HepG2 (cell line): Measurements from ENCODE around the gene SCN9A. TPM values are rescaled to one million over a fixed set of nuclear protein-coding genes. Genes with fewer than 3 reads are reported as not detected.

Experiments
- ATAC-seq: fragments of 200-7000 bp; cut with Tn5 transposase; 3 replicates; pipeline ENCODE4 v1.9.1; 2020; ENCODE audit warnings: mild to moderate bottlenecking, moderate library complexity
- BruUV-seq: library from RNA; stranded (reverse); fragments of 400-500 nt; replicated peaks from 2 replicates; lab custom pipeline; 2021; lab: Mats Ljungman, UMichigan
- CTCF ChIA-PET: fragments of 300-600 bp; formaldehyde crosslinking; extraction: SDS; loops from one replicate; lab custom pipeline; 2021; ENCODE audit warnings: low total read pairs, inconsistent platforms, low intra/inter-chr PET ratio; lab: Yijun Ruan, JAX
- POLR2A ChIA-PET: fragments of 350-600 bp; sonication (Branson Sonifier 250); formaldehyde crosslinking; loops from one replicate; lab custom pipeline; 2020; ENCODE audit warnings: antibody characterized with exemption, inconsistent platforms; lab: Yijun Ruan, JAX
- DNase-seq: peaks from one replicate; pipeline ENCODE4 v3.0.0-alpha.2; 2015; ENCODE audit warnings: low spot score
- FAIRE-seq: peaks from 3 replicates; lab custom pipeline; 2011; peaks lifted over from hg19 to GRCh38; lab: Jason Lieb, UNC
- H2AFZ ChIP-seq: one replicate; pipeline ENCODE4 v1.6.1; 2011; ENCODE audit warnings: low read length, inconsistent platforms
- H3K27ac ChIP-seq: fragments of 300-600 bp; 3 replicates; pipeline ENCODE4 v1.8.0; 2011; ENCODE audit warnings: mixed run types, mild to moderate bottlenecking, mixed read lengths, low read length, inconsistent platforms; ENCODE audit not compliant: insufficient read depth; ENCODE audit errors: extremely low read length
- H3K27me3 ChIP-seq, 2 experiments: fragments of 200-600 bp in 1 of 2; 2 replicates in 1 of 2; 3 replicates in 1 of 2; pipeline versions ENCODE4 v1.6.0 to v1.8.0; 2011; ENCODE audit warnings: low read length in 2 of 2, mild to moderate bottlenecking in 2 of 2, moderate library complexity in 2 of 2, inconsistent platforms in 1 of 2; ENCODE audit not compliant: insufficient read depth in 2 of 2, control insufficient read depth in 1 of 2
- H3K36me3 ChIP-seq, 2 experiments: fragments of 200-600 bp in 1 of 2; replicated peaks in 1 of 2; 2 replicates in 1 of 2; 3 replicates in 1 of 2; pipeline versions ENCODE4 v1.5.1 to v1.8.0; 2011; ENCODE audit warnings: low read length in 2 of 2, inconsistent platforms in 1 of 2; ENCODE audit not compliant: insufficient read depth in 2 of 2, control insufficient read depth in 1 of 2
- H3K4me1 ChIP-seq: 2 replicates; pipeline ENCODE4 v1.5.1; 2012; ENCODE audit warnings: low read length, inconsistent platforms; ENCODE audit not compliant: insufficient read depth
- H3K4me2 ChIP-seq: 2 replicates; pipeline ENCODE4 v1.6.0; 2011; ENCODE audit warnings: low read depth, low read length, inconsistent platforms
- H3K4me3 ChIP-seq, 3 experiments: fragments of 200-600 bp in 1 of 3; sonication (generic), shearing (Covaris generic) in 1 of 3; replicated peaks in 1 of 3; 2 replicates each; pipeline ENCODE4 v1.5.1; 2011 to 2016; ENCODE audit warnings: low read length in 3 of 3, inconsistent platforms in 2 of 3, low read depth in 2 of 3, mild to moderate bottlenecking in 2 of 3, control low read depth in 1 of 3, mixed read lengths in 1 of 3; ENCODE audit not compliant: insufficient read depth in 1 of 3
- H3K79me2 ChIP-seq: one replicate; pipeline ENCODE4 v1.6.1; 2011; ENCODE audit warnings: low read length, inconsistent platforms; ENCODE audit not compliant: insufficient read depth
- H3K9ac ChIP-seq: 2 replicates; pipeline ENCODE4 v1.6.0; 2011; ENCODE audit warnings: mild to moderate bottlenecking, low read depth, low read length, inconsistent platforms; ENCODE audit not compliant: insufficient read depth
- H3K9me3 ChIP-seq: 2 replicates; pipeline ENCODE4 v1.5.1; 2012; ENCODE audit warnings: mild to moderate bottlenecking, low read length
- H4K20me1 ChIP-seq: 2 replicates; pipeline ENCODE4 v1.6.0; 2011; ENCODE audit warnings: inconsistent platforms, mild to moderate bottlenecking, low read length, moderate library complexity; ENCODE audit not compliant: insufficient read depth
- AHR ChIP-seq: IDR thresholded peaks from 2 replicates; pipeline ENCODE4 v1.6.1; 2018; ENCODE audit warnings: missing genetic modification reagents, missing compliant biosample characterization
- CEBPB ChIP-seq: IDR thresholded peaks from 2 replicates; pipeline ENCODE4 v1.6.1; 2011; ENCODE audit warnings: low read depth, low read length, improper control_type of control experiment, borderline replicate concordance
- E2F2 ChIP-seq: sonication (generic); formaldehyde crosslinking; IDR thresholded peaks from 2 replicates; pipeline ENCODE4 v1.4.0; 2020; ENCODE audit warnings: missing genetic modification reagents, borderline replicate concordance
- EZH2 ChIP-seq: conservative IDR thresholded peaks from 2 replicates; pipeline ENCODE4 v1.6.1; 2012; ENCODE audit warnings: mild to moderate bottlenecking, low read depth, low read length, moderate library complexity
- NCOA5 ChIP-seq: sonication (generic); formaldehyde crosslinking; IDR thresholded peaks from 2 replicates; pipeline ENCODE4 v1.4.0; 2020; ENCODE audit warnings: missing genetic modification reagents
- SOX6 ChIP-seq, 2 experiments: fragments of 450-650 bp in 1 of 2; sonication (generic) in 1 of 2; formaldehyde crosslinking in 1 of 2; IDR thresholded peaks; 2 replicates each; pipeline versions ENCODE4 v1.4.0 to v1.6.1; 2017 to 2020; ENCODE audit warnings: antibody characterized with exemption in 1 of 2, mild to moderate bottlenecking in 1 of 2, missing genetic modification reagents in 1 of 2
- SP1 ChIP-seq, 2 experiments: fragments of 450-650 bp in 1 of 2; sonication (generic) in 1 of 2; formaldehyde crosslinking in 1 of 2; IDR thresholded peaks; 2 replicates each; pipeline versions ENCODE4 v1.4.0 to v1.6.1; 2016 to 2020; ENCODE audit warnings: missing genetic modification reagents in 1 of 2
- TRIM24 ChIP-seq: sonication (generic); formaldehyde crosslinking; IDR thresholded peaks from 2 replicates; pipeline ENCODE4 v1.8.0; 2022; ENCODE audit warnings: mild to moderate bottlenecking, missing genetic modification reagents
- YEATS2 ChIP-seq: sonication (generic); formaldehyde crosslinking; IDR thresholded peaks from 2 replicates; pipeline ENCODE4 v1.4.0; 2020; ENCODE audit warnings: missing genetic modification reagents, borderline replicate concordance
- ZNF678 ChIP-seq: sonication (generic); formaldehyde crosslinking; IDR thresholded peaks from 2 replicates; pipeline ENCODE4 v1.4.0; 2020; ENCODE audit warnings: mild to moderate bottlenecking, missing genetic modification reagents
- ZNF768 ChIP-seq: sonication (generic); formaldehyde crosslinking; IDR thresholded peaks from 2 replicates; pipeline ENCODE4 v1.4.0; 2020; ENCODE audit warnings: missing genetic modification reagents
- WGBS: methylation state at CpG from one replicate; pipeline ENCODE4 v1.1.6; 2017; ENCODE audit warnings: low lambda C conversion rate; 5-methylcytosine and 5-hydroxymethylcytosine counted together
- in situ Hi-C: cut with HindIII; loops from 2 replicates; pipeline ENCODE4 v1.10.0; 2017; ENCODE audit warnings: low pct_unique_long_range_greater_than_20kb; ENCODE audit not compliant: extremely low pct_ligation_motif_present
- intact Hi-C: fragments of 100-400 bp; cut with micrococcal nuclease; formaldehyde crosslinking; loops from one replicate; pipeline ENCODE4 v1.10.0; 2022; ENCODE audit not compliant: unreplicated experiment
- polyA plus RNA-seq, 8 experiments: library from polyadenylated mRNA; depleted of rRNA in 3 of 8; stranded (reverse) in 7 of 8; unstranded in 1 of 8; fragments of >200 nt; fragmentation: Illumina TruSeq in 4 of 8; extraction: Trizol in 4 of 8; gene quantifications; 2 replicates each; pipeline versions ENCODE4 v1.2.1 to v1.2.3, GENCODE V29; 2011 to 2016; ENCODE audit warnings: low read depth in 4 of 8, missing spikeins in 1 of 8, mixed read lengths in 1 of 8; ENCODE audit not compliant: insufficient read depth in 1 of 8
- total RNA-seq, 5 experiments: library from RNA; depleted of rRNA; stranded (reverse); fragments of >200 nt; fragmentation: Illumina TruSeq; extraction: Trizol; gene quantifications; 2 replicates each; pipeline ENCODE4 v1.2.3, GENCODE V29; 2016; ENCODE audit warnings: low read depth in 1 of 5

The SCN9A gene
- total and polyA plus RNA-seq, 2 of the 13 experiments (the other 11 are each of a cell fraction or from before 2014, with no cell fraction given), result 15.3 to 24.3 TPM

GRCh38 chr2:166331468-166331867 lies 44.3 kb downstream of the SCN9A start:
- POLR2A ChIA-PET, result no interaction called here
- peaks cover 65% of the 10 kb centered on the region for H3K4me1 ChIP-seq
- no peak overlapping the region for H2AFZ ChIP-seq
- WGBS, result 100% methylated on average over 1 of the region's 1 CpG
- intact Hi-C loops, result no loop called here
- no peak overlapping the region for H3K9ac ChIP-seq
- in situ Hi-C loops, result no loop called here
- no peak overlapping the region for H3K4me3 ChIP-seq
- ATAC-seq, result no peak
- no peaks in the 10 kb centered on the region for H3K36me3 ChIP-seq
- H3K4me2 ChIP-seq, result no peak overlapping the region
- H4K20me1 ChIP-seq, result no peaks in the 10 kb centered on the region
- no peak for TF ChIP-seq YEATS2 (CRISPR knock-in tag)
- no peak for TF ChIP-seq NCOA5
- no peak for TF ChIP-seq SP1 (IDR thresholded peaks at IDR 0.05)
- no peak for TF ChIP-seq SP1 (CRISPR knock-in tag; IDR thresholded peaks at IDR 0.05)
- TF ChIP-seq E2F2 (CRISPR knock-in tag), result no peak
- no peak for TF ChIP-seq EZH2
- no peak for TF ChIP-seq ZNF678
- no peak for TF ChIP-seq CEBPB
- TF ChIP-seq AHR, result no peak
- TF ChIP-seq SOX6 (IDR thresholded peaks at IDR 0.05), result no peak
- no peak for TF ChIP-seq SOX6 (CRISPR knock-in tag; IDR thresholded peaks at IDR 0.05)
- TF ChIP-seq TRIM24, result no peak
- TF ChIP-seq ZNF768 (CRISPR knock-in tag), result no peak
- TF ChIP-seq, all 625 proteins: peak for 0
- CTCF ChIA-PET, result no interaction called here
- no peaks in the 10 kb centered on the region for H3K9me3 ChIP-seq
- no peak for DNase-seq
- no peaks in the 10 kb centered on the region for H3K27me3 ChIP-seq
- no peak overlapping the region for H3K27ac ChIP-seq
- H3K79me2 ChIP-seq, result no peaks in the 10 kb centered on the region
- FAIRE-seq, result no peak
- no TSS peak for BruUV-seq
